Osteoblast (primary cell): Measurements from ENCODE around the gene MAPKAP1. TPM values are rescaled to one million over a fixed set of nuclear protein-coding genes. Genes with fewer than 3 reads are reported as not detected.

Experiments
- DNase-seq: peaks from one replicate; pipeline ENCODE4 v3.0.0; 2011; ENCODE audit warnings: low spot score, mixed read lengths; ENCODE audit not compliant: insufficient read length; ENCODE audit errors: missing footprints
- H2AFZ ChIP-seq: 2 replicates; pipeline ENCODE4 v1.6.0; 2011; ENCODE audit warnings: mild to moderate bottlenecking, low read length
- H3K27ac ChIP-seq: 2 replicates; pipeline ENCODE4 v1.5.1; 2011; ENCODE audit warnings: mild to moderate bottlenecking, low read depth, low read length, moderate library complexity
- H3K27me3 ChIP-seq: 2 replicates; pipeline ENCODE4 v1.6.0; 2012; ENCODE audit warnings: mild to moderate bottlenecking, control low read depth, inconsistent platforms, low read length, moderate library complexity; ENCODE audit not compliant: insufficient read depth
- H3K36me3 ChIP-seq: 2 replicates; pipeline ENCODE4 v1.5.1; 2011; ENCODE audit warnings: mild to moderate bottlenecking, low read length, control low read depth, moderate library complexity; ENCODE audit not compliant: insufficient read depth
- H3K4me1 ChIP-seq: 2 replicates; pipeline ENCODE4 v1.5.1; 2011; ENCODE audit warnings: mild to moderate bottlenecking, low read length, control low read depth, moderate library complexity; ENCODE audit not compliant: insufficient read depth
- H3K4me2 ChIP-seq: 2 replicates; pipeline ENCODE4 v1.6.0; 2011; ENCODE audit warnings: mild to moderate bottlenecking, low read length; ENCODE audit not compliant: insufficient read depth
- H3K4me3 ChIP-seq: fragments of 200-600 bp; sonication (generic); 3 replicates; pipeline ENCODE4 v1.5.1; 2012; ENCODE audit warnings: mild to moderate bottlenecking, low read length, inconsistent platforms; ENCODE audit not compliant: insufficient read depth
- H3K79me2 ChIP-seq: 2 replicates; pipeline ENCODE4 v1.6.0; 2012; ENCODE audit warnings: mild to moderate bottlenecking, low read length, control low read depth, inconsistent platforms; ENCODE audit not compliant: insufficient read depth
- H3K9me3 ChIP-seq: 2 replicates; pipeline ENCODE4 v1.5.1; 2011; ENCODE audit warnings: low read depth, low read length, control low read depth
- H4K20me1 ChIP-seq: 2 replicates; pipeline ENCODE4 v1.6.0; 2012; ENCODE audit warnings: mild to moderate bottlenecking, low read length, control low read depth; ENCODE audit not compliant: insufficient read depth
- total RNA-seq: library from RNA; depleted of rRNA; stranded (reverse); fragments of >200 nt; gene quantifications from 2 replicates; pipeline ENCODE4 v1.2.3, GENCODE V29; 2012
- TF ChIP-seq, protein P1 (sequence below): IDR thresholded peaks from 2 replicates; pipeline ENCODE4 v1.5.1; 2011; ENCODE audit warnings: mild to moderate bottlenecking, low read depth, low read length, moderate library complexity; ENCODE audit errors: extremely low read depth

The MAPKAP1 gene
- total RNA-seq, 1 donor, result 72.4 TPM

- H3K79me2 ChIP-seq, result peaks cover 33% of the 10 kb centered on the region
- no peaks in the 10 kb centered on the region for H4K20me1 ChIP-seq
- no peak for DNase-seq
- H3K27ac ChIP-seq, result peak overlapping the region; percentile 84
- H3K4me1 ChIP-seq, result peaks cover 34% of the 10 kb centered on the region
- TF ChIP-seq, protein P1, sequence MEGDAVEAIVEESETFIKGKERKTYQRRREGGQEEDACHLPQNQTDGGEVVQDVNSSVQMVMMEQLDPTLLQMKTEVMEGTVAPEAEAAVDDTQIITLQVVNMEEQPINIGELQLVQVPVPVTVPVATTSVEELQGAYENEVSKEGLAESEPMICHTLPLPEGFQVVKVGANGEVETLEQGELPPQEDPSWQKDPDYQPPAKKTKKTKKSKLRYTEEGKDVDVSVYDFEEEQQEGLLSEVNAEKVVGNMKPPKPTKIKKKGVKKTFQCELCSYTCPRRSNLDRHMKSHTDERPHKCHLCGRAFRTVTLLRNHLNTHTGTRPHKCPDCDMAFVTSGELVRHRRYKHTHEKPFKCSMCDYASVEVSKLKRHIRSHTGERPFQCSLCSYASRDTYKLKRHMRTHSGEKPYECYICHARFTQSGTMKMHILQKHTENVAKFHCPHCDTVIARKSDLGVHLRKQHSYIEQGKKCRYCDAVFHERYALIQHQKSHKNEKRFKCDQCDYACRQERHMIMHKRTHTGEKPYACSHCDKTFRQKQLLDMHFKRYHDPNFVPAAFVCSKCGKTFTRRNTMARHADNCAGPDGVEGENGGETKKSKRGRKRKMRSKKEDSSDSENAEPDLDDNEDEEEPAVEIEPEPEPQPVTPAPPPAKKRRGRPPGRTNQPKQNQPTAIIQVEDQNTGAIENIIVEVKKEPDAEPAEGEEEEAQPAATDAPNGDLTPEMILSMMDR, result no peak
- H2AFZ ChIP-seq, result no peak overlapping the region
- no peaks in the 10 kb centered on the region for H3K9me3 ChIP-seq
- H3K36me3 ChIP-seq, result no peaks in the 10 kb centered on the region
- H3K4me3 ChIP-seq, result no peak overlapping the region
- peak overlapping the region; percentile 42 for H3K4me2 ChIP-seq
- H3K27me3 ChIP-seq, result no peaks in the 10 kb centered on the region
Measured at GRCh38 chr9:125660557-125660956, 46.5 kb downstream of the MAPKAP1 start.

DNA sequence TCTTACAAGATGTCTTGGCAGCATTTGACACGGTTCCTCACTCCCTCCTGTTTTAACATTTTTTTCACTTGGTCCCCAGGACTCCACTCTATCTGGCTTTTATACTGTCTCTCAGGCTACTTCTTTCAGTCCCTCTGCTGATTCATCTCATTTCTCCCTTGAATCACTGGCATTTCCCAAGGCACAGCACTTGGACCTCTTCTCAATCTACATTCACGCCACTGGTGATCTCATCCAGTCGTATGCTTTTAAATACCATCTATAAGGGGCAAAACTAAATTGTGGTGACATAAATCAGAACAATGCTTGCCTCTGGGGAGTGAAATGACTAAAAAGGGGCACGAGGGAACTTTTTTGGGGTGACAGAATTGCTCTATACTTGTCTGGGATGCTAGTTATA is 47.1 kb downstream of the MAPKAP1 start:
- Histone ChIP-seq H3K36me3 (no peaks in the 10 kb centered on the region), H3K27me3 (no peaks in the 10 kb centered on the region), H3K4me2 (peak overlapping the region; percentile 42), H3K4me3 (no peak overlapping the region), H3K27ac (peak overlapping the region; percentile 84), H3K9me3 (no peaks in the 10 kb centered on the region), H3K4me1 (peaks cover 40% of the 10 kb centered on the region), H3K79me2 (peaks cover 33% of the 10 kb centered on the region), H2AFZ (no peak overlapping the region), H4K20me1 (no peaks in the 10 kb centered on the region)
- peak; percentile 87 for DNase-seq
- TF ChIP-seq, protein P1, result no peak

DNA sequence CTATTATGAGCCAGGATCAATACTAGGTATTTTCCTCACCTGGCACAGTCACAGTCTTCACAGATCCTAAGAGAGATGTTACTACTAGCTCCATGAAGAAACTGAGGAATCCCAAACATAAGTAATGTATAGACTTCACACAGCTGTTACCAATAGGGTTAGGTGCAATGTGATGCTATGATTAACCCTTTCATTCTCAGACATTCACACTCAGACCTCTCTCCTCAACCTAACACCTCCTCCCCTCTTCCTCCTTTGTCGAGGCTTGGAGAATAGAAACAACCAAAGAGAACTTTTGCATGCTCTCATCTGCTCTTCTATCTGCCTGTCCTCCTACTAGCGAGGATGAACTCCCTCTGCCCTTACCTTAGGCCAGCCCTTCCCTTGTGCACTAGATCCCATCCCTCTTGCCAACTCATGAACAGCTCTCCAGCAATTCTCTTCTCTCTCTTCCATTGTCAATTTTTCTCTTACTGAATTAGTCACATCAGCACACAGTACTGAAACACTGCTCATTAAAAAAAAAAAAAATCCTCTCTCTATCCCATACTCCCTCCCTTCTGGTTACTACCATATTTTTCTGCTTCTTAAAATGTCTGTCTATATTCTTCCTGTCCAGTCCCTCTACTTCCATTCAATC is 47.7 kb downstream of the MAPKAP1 start:
- Histone ChIP-seq H3K79me2 (peaks cover 39% of the 10 kb centered on the region), H3K36me3 (no peaks in the 10 kb centered on the region), H3K4me2 (peak overlapping the region; percentile 42), H2AFZ (no peak overlapping the region), H3K9me3 (no peaks in the 10 kb centered on the region), H3K27ac (peak overlapping the region; percentile 84), H3K4me1 (peaks cover 47% of the 10 kb centered on the region), H3K4me3 (no peak overlapping the region), H3K27me3 (no peaks in the 10 kb centered on the region), H4K20me1 (no peaks in the 10 kb centered on the region)
- DNase-seq, result no peak
- TF ChIP-seq, protein P1, result no peak

- peaks cover 40% of the 10 kb centered on the region for H3K4me1 ChIP-seq
- H3K36me3 ChIP-seq, result peaks cover 5% of the 10 kb centered on the region
- H3K27me3 ChIP-seq, result no peaks in the 10 kb centered on the region
- TF ChIP-seq, protein P1, result no peak
- no peak overlapping the region for H3K4me3 ChIP-seq
- H3K9me3 ChIP-seq, result no peaks in the 10 kb centered on the region
- H3K79me2 ChIP-seq, result peaks cover 63% of the 10 kb centered on the region
- DNase-seq, result no peak
- no peaks in the 10 kb centered on the region for H4K20me1 ChIP-seq
- H3K4me2 ChIP-seq, result no peak overlapping the region
- peak overlapping the region; percentile 72 for H3K27ac ChIP-seq
- H2AFZ ChIP-seq, result no peak overlapping the region
Measured at GRCh38 chr9:125656560-125656959, 50.4 kb downstream of the MAPKAP1 start.
